Measurements from ENCODE around the gene CDH24. TPM values are rescaled to one million over a fixed set of nuclear protein-coding genes. Genes with fewer than 3 reads are reported as not detected.

CDH24 gene
- total and polyA plus RNA-seq, 9 of the 15 experiments (the other 6 are each of a cell fraction or from before 2014, with no cell fraction given), result 0.04 to 16.2 (median 4.9) TPM

DNA sequence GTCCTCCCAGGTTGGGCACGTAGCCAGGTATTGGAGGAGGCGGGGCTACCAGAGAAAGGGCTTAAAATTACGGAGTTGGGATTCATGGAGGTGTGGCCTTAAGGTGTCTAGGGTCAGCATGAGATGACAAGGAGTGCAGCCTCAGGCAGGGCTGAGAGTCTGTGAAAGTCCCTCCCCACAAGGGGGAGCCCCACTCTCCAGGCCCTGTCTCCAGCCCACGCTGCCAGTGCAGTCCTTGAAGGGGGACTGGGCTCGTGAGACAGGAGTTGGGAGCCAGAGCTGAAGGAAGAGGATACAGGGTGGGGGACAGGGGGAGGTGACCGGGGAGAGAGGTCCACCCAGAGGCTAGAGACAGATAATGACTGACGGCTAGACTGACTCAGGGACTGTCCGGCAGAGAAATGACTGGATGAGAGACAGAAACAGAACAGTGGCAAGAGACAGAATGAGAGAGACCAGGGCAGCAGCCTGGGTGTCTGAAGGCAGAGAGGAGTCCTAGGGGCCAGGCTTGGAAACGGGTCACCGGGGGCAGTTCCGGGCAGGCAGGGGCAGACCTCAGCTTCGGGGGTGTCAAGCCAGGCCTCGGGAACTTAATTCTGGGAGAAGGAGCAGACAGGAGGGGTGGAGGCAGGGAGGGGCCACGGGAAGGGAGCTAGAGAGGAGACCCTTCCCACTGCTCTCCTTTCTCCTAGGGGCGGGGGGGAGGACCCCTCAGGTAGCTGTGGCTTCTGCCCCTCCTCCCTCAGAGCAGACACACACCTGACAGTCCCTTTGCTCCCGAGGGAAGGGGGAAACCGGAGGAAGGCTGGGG is 970 bp downstream of the CDH24 start (continued):
- TF ChIP-seq, protein P1, sequence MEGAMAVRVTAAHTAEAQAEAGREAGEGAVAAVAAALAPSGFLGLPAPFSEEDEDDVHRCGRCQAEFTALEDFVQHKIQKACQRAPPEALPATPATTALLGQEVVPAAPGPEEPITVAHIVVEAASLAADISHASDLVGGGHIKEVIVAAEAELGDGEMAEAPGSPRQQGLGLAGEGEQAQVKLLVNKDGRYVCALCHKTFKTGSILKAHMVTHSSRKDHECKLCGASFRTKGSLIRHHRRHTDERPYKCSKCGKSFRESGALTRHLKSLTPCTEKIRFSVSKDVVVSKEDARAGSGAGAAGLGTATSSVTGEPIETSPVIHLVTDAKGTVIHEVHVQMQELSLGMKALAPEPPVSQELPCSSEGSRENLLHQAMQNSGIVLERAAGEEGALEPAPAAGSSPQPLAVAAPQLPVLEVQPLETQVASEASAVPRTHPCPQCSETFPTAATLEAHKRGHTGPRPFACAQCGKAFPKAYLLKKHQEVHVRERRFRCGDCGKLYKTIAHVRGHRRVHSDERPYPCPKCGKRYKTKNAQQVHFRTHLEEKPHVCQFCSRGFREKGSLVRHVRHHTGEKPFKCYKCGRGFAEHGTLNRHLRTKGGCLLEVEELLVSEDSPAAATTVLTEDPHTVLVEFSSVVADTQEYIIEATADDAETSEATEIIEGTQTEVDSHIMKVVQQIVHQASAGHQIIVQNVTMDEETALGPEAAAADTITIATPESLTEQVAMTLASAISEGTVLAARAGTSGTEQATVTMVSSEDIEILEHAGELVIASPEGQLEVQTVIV (CRISPR knock-in tag; IDR thresholded peaks at IDR 0.05; ENCODE audit: borderline replicate concordance), result no peak
- TF ChIP-seq, protein P2, sequence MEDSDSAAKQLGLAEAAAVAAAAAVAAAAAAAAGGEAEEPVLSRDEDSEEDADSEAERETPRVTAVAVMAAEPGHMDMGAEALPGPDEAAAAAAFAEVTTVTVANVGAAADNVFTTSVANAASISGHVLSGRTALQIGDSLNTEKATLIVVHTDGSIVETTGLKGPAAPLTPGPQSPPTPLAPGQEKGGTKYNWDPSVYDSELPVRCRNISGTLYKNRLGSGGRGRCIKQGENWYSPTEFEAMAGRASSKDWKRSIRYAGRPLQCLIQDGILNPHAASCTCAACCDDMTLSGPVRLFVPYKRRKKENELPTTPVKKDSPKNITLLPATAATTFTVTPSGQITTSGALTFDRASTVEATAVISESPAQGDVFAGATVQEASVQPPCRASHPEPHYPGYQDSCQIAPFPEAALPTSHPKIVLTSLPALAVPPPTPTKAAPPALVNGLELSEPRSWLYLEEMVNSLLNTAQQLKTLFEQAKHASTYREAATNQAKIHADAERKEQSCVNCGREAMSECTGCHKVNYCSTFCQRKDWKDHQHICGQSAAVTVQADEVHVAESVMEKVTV (CRISPR knock-in tag; IDR thresholded peaks at IDR 0.05), result no peak
- TF ChIP-seq MXI1 (IDR thresholded peaks at IDR 0.05; ENCODE audit: low read depth, low read length) (0 out of 2 replicates have a peak, but pooled peaks have one; percentile 51), MYNN (IDR thresholded peaks at IDR 0.05) (peak; percentile 63; the same call in 1 of the 2 replicates), MYNN (CRISPR knock-in tag; IDR thresholded peaks at IDR 0.05) (no peak), ETS2 (tag; IDR thresholded peaks at IDR 0.05; ENCODE audit: borderline replicate concordance, poor library complexity, severe bottlenecking) (no peak), YY1 (IDR thresholded peaks at IDR 0.05; ENCODE audit: borderline replicate concordance in 1 of 3, control insufficient read depth in 1 of 3, extremely low read depth in 1 of 3, insufficient read depth in 3 of 3, insufficient read length in 1 of 3, insufficient replicate concordance in 2 of 3, low read depth in 1 of 3, low read length in 2 of 3) (peak in 2 of 3 experiments; percentile 23 to 40), CBFA2T3 (IDR thresholded peaks at IDR 0.05) (no peak), STAG1 (CRISPR knock-in tag; IDR thresholded peaks at IDR 0.05; ENCODE audit: borderline replicate concordance) (peak; percentile 42; the same call in 1 of the 2 replicates), ZNF764 (CRISPR knock-in tag; IDR thresholded peaks at IDR 0.05; ENCODE audit: low read depth) (no peak), XRCC4 (IDR thresholded peaks at IDR 0.05; ENCODE audit: extremely low read depth, insufficient read depth, insufficient read length) (no peak), ARHGAP35 (IDR thresholded peaks at IDR 0.05; ENCODE audit: partially characterized antibody) (no peak), E2F3 (CRISPR knock-in tag; IDR thresholded peaks at IDR 0.05) (no peak), MTA1 (IDR thresholded peaks at IDR 0.05; ENCODE audit: borderline replicate concordance) (peak; percentile 44; the same call in 1 of the 2 replicates)
- TF ChIP-seq, protein P3, sequence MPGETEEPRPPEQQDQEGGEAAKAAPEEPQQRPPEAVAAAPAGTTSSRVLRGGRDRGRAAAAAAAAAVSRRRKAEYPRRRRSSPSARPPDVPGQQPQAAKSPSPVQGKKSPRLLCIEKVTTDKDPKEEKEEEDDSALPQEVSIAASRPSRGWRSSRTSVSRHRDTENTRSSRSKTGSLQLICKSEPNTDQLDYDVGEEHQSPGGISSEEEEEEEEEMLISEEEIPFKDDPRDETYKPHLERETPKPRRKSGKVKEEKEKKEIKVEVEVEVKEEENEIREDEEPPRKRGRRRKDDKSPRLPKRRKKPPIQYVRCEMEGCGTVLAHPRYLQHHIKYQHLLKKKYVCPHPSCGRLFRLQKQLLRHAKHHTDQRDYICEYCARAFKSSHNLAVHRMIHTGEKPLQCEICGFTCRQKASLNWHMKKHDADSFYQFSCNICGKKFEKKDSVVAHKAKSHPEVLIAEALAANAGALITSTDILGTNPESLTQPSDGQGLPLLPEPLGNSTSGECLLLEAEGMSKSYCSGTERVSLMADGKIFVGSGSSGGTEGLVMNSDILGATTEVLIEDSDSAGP (CRISPR knock-in tag; IDR thresholded peaks at IDR 0.05), result no peak
- TF ChIP-seq, protein P4, sequence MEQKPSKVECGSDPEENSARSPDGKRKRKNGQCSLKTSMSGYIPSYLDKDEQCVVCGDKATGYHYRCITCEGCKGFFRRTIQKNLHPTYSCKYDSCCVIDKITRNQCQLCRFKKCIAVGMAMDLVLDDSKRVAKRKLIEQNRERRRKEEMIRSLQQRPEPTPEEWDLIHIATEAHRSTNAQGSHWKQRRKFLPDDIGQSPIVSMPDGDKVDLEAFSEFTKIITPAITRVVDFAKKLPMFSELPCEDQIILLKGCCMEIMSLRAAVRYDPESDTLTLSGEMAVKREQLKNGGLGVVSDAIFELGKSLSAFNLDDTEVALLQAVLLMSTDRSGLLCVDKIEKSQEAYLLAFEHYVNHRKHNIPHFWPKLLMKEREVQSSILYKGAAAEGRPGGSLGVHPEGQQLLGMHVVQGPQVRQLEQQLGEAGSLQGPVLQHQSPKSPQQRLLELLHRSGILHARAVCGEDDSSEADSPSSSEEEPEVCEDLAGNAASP (IDR thresholded peaks at IDR 0.05), result no peak
